Fibroblast of skin of right biceps (primary cell): ENCODE results near the gene LRIG3.
A peak's percentile ranks its signal among the peaks of the same experiment; 100 is the strongest.
"Not testable (repeated sequence)": the region's sequence is repeated elsewhere in the genome, so short reads cannot be mapped to it uniquely, and the experiment has no call there.

Source experiments
- DNase-seq: peaks from one replicate; pipeline ENCODE4 v3.0.0-alpha.2; 2013

Gene LRIG3, protein sequence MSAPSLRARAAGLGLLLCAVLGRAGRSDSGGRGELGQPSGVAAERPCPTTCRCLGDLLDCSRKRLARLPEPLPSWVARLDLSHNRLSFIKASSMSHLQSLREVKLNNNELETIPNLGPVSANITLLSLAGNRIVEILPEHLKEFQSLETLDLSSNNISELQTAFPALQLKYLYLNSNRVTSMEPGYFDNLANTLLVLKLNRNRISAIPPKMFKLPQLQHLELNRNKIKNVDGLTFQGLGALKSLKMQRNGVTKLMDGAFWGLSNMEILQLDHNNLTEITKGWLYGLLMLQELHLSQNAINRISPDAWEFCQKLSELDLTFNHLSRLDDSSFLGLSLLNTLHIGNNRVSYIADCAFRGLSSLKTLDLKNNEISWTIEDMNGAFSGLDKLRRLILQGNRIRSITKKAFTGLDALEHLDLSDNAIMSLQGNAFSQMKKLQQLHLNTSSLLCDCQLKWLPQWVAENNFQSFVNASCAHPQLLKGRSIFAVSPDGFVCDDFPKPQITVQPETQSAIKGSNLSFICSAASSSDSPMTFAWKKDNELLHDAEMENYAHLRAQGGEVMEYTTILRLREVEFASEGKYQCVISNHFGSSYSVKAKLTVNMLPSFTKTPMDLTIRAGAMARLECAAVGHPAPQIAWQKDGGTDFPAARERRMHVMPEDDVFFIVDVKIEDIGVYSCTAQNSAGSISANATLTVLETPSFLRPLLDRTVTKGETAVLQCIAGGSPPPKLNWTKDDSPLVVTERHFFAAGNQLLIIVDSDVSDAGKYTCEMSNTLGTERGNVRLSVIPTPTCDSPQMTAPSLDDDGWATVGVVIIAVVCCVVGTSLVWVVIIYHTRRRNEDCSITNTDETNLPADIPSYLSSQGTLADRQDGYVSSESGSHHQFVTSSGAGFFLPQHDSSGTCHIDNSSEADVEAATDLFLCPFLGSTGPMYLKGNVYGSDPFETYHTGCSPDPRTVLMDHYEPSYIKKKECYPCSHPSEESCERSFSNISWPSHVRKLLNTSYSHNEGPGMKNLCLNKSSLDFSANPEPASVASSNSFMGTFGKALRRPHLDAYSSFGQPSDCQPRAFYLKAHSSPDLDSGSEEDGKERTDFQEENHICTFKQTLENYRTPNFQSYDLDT

DNA sequence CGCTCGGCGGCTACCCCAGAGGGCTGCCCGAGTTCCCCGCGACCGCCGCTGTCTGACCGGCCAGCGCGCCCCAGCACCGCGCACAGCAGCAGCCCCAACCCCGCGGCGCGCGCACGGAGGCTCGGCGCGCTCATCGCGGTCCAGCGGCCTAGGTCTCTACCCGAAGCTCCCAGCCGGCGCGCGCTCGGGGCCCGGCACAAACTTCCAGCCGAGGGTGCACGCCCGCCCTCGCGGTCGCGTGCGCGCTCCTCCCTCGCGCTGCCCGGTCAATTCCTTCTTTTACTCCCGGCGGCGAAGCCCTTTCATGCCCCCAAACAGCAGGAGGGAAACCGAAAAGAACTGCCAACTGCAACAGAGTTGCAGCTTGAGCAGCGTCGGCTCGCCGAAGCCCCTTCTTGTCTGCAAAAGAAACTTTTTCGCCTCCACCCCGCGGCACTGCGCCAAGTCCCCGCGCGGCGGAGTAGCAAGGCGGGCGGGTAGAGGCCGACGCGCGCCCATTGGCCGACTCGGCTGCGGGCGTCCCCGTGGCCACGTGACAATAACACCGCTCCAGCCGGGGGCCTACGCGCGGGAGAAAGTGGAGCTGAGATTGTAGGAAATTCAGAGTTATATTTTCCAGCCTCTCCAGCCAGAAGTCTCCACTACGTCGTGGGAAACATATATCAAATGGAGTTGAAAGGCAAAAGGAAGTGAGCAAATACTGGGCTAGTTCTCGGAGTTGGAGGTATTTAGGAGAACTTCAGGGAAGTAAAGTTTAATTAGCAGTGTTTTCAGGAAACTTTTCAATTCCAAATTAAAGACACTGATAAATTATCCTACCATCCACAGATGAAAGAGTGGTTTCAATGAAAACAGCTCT, at the start of gene LRIG3:
TSS of gene LRIG3 (minus strand) at position 403 of the 859 bp plus-strand sequence. CDS start at position 134, 269 bp downstream.
- peak; percentile 93 for DNase-seq

DNA sequence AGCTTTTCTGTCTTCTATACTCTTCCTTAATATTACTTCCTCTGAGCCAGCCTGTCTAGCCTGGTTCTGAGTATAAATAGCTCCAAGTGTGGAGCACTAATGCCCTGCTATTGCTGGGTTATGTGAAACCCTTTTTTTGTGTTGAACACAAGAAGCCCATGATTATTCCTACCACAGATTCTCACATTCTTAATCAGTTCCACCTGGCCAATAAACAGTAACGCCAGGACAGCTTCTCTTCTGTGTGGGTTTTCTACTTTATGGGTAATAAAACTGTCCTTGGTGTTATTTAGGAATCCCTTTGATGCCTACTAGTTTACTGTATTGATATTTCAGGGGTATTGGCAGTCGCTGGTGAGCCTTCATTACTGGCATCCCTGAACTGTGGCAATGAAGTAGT, 48.9 kb upstream of the LRIG3 start:
- peak; percentile 7 for DNase-seq

DNA sequence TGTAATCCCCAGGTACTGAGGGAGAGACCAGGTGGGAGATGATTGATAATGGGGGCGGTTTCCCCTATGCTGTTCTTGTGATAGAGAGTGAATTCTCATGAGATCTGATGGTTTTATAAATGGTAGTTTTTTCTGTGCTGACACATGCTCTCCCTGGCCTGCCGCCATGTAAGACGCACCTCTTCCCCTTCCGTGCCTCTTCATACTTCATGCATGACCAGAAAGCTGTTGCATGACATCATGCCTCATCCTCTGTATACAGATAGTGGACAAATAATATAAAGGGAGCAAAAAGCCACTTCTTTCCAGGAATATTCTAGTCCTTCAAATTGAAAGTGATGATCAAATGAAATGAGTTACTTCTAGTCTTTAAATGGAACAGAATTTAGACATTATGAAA, 47.3 kb upstream of the LRIG3 start:
- peak; percentile 77 for DNase-seq

DNA sequence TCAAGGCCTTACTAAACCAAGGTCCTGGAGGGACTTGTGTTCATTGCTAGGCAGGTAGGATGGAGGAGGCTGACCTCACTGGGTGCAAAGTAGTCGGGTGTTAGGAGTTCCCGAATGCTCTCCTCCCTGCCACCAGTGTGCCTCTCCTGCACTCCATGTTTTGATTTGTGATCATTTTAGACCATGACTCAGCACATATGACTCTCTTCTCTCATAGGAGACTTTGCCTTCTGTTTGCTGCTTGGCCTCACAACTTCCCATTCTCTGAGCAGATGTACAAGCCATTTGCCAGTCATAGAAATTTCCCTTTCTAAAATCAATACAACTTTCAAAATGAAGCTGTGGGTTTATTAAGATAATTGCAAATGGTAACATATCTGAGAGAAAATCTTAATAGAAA, 46.6 kb upstream of the LRIG3 start:
- DNase-seq: peak; percentile 35

DNA sequence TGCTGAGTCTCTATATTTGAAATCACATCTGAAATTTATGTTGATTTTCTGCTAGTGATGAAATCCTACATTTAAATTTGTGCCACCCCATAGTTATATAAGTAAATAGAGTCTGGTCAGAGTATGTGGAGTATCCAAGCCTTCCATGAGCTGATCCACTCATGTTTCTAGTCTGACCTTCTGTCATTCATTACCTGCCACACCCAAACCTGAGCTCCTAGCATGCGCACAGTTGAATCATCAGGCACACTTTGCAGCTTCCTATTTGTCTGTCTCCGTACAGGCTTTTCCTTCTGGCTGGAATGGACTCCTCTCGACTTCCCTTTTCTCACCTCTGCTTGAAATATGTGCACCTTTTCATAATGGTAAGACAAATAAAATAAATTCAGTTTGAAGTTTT, 45.3 kb upstream of the LRIG3 start:
- no peak for DNase-seq

DNA sequence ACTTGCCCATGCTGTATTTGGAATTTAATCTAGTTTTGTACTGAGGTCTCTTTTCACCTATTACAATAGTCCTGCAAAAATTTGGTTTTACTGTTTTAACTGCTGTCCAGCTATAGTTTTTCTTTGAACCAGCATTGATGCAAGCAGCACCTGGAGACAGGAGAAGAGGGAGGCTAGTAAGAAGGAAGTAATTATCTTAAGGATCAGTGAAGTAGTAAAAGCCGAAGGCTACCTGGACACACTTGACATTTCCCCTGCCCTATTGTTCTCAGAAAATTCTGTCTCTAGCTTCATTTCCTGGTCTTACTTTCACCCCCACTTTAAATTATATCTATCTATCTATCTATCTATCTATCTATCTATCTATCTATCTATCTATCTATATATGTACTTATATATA, 43.5 kb upstream of the LRIG3 start:
- DNase-seq: no peak

DNA sequence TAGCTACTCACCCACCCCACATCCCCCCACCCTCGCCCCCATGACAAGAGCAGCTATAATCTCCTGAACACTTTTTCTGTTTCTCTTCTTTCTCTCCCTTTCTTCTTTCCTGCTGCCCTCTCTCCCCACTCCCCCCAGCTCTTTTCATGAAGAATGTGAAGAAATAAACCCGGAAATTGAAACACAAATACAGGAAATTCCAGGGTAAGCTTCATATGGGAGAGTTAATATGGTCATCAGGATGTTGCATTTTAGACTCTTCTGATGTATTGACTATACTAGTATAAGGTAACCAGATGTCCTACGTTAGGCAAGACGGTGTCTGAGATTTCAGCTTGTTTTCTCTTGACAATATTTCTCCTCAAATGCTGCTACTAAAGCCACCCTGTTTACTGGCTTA, 41.6 kb upstream of the LRIG3 start:
- DNase-seq: peak; percentile 38

DNA sequence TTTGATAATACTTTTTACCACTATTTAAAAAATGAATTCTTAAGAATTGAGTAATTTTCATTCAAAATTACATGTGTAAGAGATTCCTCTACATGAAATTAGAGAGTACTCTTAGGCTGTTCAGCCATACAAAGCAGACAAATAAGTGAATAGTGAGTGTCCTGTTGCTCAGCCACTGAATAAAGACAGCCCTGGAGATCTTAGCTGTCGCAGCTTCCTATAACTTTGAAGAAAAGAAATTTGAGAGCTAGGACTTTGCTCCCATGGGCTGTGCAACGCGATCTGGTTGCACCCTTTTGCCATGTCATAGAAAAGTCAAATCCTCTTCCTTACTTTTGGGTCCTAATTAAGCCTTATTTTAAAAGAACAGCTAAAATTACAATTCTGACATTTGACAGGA, 40.9 kb upstream of the LRIG3 start:
- no peak for DNase-seq

DNA sequence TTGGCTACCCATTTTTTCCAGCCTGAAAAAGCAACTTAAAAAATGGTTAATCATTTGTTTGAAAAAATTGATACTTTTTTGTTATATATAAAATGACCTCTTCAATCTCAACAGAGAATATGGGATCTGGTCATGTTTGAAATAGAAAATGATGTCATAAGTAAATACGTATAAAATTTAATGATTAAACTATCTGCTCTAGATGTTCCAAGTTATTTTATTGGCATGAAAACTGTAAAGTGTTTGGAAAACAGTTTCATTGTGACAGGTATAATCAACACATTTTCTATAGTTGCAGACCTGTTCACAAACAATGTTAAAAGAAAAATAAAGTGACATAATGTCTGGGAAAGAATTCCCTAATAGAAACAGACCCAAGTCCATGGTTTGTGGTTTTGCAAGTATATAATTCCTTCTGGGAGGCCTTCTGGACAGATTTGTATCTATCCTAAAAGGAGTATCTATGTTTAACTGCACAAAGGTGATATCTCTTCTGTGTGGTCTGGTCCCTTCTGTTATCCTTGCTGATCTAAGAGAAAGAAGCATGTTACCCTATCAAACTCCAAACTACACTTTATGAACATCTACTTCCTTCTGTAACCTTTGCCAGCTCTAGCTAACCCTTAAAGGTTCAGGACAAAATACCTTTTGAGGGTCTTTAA, 39.5 kb upstream of the LRIG3 start:
- no peak for DNase-seq

DNA sequence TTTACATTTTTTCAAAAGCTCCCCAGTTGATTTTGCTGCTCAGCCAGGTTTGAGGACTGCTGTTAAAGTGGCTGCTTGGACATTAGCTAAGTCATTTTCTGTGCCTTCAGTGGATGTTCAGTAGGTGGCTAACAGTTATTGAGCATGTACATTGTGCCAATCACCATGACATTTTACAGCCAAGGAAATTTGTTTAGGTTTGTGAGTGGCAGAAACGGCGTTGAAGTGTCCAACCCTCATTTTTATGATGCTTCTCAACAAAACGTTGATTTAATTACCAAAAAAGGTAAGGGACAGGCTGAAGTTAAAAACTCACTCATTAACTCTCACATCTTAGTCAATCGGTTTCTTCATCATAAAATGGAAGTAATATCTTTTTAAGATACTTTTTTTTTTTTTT, 37.0 kb upstream of the LRIG3 start:
- DNase-seq: no peak

DNA sequence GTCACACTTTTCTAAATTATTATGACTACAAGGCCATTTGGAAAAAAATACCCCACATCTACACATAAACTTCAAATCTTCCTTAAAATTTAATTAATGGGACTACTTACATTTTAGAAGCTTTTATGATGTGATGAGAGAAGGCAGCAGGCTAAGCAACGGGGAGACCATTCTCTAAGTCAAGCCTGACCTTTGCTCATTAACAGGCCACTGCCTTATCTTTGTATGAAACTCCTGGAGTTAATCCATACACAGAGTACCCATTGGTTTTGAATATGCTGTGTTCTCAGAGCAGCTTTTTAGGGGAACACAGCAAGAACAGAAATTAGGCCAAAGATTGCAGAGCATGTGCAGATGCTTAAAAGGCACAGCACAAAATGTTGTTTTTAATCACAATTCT, 35.5 kb upstream of the LRIG3 start:
- DNase-seq: no peak

DNA sequence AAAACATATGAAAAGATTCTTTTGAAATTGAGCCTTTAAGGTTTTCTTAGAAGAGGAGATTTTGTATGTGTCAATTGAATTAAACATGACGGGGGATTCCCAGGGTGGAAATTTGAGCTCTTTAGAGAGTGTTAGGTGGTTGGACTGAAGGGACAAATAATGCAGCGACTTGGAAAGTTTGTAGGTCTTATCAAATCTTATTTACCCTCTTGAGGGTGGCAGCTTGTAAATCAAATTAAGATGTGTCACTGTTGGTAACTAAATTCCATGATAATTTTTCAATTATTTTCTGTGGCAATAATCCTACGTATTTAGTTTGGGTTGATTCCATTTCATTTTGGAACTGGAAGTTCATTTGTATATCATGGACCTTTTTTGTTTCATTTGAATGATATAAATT, 33.7 kb upstream of the LRIG3 start:
- no peak for DNase-seq

DNA sequence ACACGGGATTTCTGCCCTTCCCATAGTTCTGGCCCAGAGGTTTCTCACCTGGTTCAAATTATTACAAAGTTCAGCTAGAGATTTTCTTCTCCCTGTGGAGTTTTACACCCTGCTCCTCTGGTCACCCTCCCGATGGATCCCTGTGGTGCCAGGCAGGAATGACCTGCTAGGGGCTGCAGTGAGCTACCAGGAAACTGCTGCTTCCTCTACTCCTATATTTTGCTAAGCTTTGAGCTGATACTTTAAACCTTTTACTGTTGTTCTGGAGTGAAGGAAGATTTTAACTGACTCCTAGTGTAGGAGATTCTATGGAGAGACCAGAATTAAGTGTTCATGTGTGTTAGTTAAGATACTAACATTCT, 30.4 kb upstream of the LRIG3 start:
- no peak for DNase-seq

DNA sequence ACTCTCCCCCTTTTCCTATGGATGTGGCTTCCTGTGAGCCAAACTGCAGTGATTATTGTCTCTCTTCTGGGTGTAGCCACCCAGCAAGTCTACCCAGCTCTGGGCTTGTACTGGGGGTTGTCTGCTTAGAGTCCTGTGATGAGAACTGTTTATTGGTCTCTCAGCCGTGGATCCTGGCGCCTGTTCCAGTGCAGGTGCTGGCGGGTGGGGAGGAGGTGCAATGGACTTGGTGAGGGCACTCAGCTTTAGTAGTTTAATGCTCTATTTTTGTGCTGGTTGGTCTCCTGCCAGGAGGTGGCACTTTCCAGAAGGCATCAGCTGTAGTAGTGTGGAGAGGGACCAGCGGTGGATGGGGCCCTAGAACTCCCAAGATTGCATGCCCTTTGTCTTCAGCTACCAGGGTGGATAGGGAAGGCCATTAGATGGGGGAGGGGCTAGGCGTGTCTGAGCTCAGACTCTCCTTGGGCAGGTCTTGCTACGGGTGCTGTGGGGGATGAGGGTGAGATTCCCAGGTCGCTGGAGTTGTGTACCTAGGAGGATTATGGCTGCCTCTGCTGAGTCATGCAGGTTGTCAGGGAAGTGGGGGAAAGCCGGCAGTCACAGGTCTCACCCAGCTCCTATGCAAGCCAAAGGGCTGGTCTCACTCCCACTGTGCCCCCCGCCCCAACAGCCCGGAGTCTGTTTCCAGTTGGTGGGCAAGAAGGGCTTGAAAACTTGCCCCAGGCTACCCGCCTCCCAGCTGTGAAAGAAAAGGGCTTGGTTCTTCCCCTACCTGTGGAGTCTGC, 29.8 kb upstream of the LRIG3 start:
- not testable (repeated sequence) for DNase-seq

DNA sequence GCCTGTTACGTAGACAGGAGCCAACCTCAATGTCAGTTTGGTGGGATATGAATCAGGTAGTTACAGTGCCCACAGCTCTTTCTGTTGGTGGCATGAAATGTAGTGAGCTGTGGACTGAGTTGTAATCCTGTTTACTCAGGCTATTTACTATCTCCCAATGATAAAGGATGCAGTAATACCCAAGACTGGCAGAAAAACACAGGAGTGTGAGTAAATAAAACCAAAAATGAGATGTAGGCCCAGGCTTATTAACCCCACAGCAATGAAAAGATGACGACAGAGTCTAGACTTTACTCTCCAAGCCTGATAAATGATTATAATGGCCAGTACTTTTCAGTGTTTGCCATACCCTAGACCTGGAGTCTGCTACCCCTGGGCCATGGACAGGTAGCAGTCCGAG, 22.8 kb upstream of the LRIG3 start:
- no peak for DNase-seq

DNA sequence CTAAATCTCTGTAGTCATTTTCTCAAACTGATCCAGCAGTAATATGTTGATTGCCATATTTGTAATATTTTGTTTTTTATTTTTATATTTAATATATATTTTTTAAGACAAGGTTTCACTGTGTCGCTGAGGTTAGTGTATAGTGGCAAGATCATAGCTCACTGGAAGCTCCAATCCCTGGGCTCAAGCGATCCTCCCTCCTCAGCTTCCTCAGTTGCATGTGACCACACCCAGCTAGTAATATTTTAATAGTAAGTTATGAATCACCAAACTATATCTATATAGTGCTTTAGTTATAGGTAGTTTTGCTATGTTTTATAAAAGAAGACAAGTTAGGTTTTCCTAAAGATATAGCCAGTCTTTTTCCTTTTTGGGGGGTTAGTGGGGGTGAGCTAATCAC, 22.0 kb upstream of the LRIG3 start:
- no peak for DNase-seq

DNA sequence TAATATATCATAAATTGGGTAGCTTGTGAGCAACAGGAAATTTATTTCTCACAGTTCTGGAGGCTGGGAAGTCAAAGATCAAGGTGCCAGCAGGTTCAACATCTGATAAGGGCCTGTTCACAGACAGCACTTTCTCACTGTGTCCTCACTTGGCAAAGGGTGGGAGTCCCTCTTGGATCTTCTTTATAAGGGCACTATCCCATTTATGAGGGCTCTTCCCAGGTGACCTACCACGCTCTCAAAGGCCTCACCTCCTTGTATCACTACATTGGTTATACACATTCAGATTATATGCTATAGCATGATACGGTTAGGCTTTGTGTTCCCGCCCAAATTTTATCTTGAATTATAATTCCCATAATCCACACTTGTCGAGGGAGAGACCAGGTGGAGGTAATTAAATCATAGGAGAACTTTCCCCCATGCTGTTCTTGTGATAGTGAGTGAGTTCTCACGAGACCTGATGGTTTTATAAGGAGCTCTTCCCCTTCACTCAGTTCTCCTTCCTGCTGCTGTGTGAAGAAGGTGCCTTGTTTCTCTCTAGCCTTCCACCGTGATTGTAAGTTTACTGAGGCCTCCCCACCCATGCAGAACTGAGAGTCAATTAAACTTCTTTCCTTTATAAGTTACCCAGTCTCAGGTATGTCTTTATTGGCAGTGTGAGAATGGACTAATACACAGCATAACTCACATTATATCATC, 19.2 kb upstream of the LRIG3 start:
- no peak for DNase-seq

DNA sequence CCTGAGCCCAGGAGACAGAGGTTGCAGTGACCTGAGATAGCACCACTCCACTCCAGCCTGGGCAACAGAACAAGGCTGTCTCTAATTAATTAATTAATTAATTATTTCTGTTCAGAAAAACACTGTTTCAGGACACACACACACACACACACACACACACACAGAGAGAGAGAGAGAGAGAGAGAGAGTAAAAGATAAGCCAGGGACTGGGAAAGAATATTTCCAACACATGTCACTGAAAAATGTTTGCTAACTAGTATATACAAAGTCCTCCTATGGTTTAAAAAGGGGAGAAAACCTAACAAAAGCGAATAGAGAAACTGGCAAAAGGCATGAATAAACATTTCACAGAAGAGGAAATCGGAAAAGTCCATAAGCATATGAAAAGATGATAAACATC, 18.1 kb upstream of the LRIG3 start:
- no peak for DNase-seq

DNA sequence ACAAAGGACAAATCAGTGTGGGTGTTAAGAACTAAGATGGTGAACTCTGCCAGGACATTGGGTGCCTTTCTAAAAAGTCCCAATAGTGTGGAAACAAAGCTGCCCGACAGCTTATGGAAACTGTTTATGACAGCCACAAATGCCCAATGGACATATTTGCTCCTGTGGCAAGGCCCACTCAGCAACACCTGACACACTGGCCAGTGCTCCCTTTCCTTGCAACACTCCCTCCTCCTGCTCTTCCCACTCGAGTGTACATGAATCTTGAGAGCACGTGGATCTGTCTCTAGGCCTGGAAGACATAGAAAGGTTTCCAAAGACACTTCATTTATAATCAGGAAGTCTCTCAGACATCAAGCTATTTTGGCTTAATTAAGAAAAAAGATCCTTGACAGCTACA, 14.2 kb upstream of the LRIG3 start:
- DNase-seq: no peak

DNA sequence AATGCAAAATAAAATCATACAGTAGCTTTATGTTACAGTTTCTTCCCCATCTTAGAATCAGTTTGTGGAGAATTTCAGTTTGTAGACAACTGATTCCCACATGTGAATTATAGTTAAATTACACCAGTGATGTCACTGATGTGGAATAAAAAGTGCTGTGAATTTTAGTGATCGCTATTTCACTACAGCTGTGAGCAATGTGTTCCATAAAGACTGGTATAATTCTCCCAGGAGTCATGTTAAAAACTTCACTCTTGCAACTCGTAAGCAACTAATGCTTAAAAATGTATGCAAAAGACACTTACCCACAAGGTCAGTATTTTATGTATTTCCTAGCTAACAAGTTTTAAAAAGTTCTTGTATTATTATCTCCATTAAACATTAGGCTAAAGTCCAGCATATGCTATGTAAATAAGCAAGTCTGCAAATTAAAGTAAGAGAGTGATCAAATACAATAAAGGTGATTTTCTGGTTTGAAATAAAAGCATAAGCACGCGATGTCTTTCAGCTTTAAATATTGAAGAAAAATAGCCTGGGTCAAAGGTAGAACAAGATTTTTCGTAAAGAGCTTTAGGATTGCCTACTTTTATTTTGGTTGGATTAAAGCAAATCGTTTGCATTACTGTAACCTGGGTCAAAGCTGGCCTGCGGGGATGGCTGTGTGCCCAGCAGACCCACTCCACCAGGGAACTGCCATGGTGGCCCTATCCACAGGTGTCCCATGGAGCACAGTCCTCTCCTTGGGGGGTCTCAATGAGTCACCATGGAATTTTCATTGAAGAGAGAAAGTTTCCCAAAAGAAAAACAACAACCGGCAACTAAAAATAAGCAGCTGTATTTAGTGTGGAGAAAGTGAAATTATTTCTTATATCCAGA, 12.7 kb upstream of the LRIG3 start:
- peak; percentile 12 for DNase-seq
